Measurements from ENCODE around the gene GRIK4.
A peak's percentile ranks its signal among the peaks of the same experiment; 100 is the strongest.
"Not testable (repeated sequence)": the region's sequence is repeated elsewhere in the genome, so short reads cannot be mapped to it uniquely, and the experiment has no call there.

The GRIK4 gene

DNA sequence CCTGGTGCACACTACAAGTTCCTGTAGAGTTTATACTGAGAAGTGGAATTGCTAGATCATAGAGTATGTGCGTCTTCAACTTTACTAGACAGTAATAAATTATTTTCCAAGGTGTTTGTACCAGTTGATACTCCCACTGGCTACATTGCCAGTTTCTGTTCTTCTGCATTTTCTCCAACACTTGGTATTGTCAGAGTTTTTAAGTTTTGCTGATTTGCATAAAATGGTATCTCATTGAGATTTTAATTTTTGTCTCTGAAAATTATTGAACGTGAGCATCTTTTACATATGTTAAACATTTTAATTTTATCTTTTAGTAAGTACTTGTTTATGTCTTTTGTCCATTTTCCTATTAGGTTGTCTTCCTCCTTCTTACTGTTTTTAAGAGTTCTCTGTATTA, 519.6 kb downstream of the GRIK4 start:
- DNase-seq, result no peak

DNA sequence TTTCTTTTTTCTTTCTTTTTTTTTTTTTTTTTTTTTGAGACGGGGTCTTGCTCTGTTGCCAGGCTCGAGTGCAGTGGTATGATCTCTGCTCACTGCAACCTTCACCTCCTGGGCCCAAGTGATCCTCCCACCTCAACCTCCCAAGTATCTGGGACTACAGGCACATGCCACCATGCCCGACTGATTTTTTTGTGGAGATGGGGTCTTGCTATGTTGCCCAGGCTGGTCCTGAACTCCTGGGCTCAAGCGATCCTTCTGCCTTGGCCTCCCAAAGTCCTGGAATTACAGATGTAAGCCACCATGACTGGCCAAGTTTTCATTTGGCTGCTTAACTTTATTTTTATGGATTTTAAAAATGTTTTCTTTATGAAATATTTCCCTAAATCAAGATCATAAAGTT, 520.1 kb downstream of the GRIK4 start:
- not testable (repeated sequence) for DNase-seq

DNA sequence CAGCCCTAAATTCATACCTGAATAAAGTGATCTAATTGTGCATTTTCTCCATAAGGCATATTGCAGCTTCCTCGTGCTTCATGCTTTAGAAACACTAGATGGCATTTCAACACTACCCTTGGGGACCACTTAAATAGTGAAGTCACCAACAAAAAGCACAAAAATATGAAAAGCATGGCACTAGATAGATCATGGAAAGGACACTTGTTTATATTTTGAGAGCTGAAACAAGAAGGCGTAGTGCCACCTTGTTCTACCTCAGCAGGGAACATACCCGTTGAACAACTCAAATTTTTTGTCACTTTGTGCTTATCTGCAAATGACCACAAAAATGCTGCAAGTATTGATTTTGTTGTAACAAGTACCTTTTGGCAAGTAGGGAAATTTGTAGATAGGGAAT, 521.0 kb downstream of the GRIK4 start:
- DNase-seq, result peak; percentile 73

DNA sequence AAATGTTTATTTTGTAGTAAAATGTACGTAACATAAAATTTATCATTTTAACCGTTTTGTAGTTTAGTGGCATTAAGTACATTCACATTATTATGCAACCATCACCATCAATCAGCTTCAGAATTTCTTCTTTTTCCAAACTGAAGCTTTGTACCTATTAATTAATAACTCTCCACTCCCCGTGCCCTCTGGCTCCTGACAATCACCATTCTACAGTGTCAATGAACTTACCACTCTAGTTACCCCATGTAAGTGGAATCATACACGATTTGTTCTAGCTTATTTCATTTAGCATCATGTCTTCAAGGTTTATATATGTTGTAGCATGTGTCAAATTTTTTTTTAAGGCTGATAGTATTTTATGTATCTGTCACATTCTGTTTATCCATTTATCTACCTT, 522.1 kb downstream of the GRIK4 start:
- no peak for DNase-seq

DNA sequence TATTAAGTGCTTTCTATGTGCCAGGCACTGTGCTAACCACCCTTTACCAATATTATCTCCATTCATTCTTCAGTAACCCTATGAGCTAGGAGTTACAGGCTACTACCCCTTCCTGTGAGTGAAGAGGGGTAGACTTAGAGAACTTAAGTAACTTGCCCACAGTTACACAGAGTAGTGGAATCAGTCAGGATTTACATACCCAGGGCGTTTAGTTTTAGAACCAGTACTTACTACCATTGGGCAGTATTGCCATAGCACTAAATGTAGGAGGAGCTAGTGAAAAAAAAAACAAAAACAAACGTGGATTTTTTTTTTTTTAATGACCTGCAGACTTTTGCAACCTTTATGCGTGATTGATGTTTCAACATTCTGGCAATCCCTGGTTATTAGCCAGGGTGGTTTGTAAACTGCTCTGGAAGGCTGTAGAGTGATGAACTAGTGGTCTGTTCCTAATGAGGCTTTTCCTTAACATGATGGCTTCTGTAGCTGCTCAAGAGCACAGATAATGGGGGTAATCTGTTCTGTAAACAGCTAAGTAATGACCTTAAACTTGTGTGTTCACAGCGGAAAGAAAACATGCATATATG, 523.7 kb downstream of the GRIK4 start:
- DNase-seq, result no peak

DNA sequence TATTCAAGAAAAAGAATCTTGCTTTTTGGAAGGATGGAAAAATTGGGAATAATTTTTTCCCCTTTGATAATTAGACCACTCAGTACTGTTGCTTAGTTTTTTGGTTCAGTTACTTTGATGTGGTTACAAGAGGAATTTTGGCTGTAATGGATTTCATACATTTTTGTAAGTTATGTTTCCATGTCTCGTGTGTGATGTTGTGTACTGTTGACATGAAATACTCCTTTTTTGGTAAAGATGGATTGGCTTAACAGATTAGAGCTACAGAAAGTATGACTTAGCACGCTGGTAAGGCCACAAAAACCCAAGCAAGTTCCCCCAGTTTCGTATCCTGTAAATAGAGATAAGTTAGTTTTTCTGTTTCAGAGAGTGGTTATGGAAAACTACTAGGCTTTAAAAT, 524.2 kb downstream of the GRIK4 start:
- peak; percentile 79 for DNase-seq

DNA sequence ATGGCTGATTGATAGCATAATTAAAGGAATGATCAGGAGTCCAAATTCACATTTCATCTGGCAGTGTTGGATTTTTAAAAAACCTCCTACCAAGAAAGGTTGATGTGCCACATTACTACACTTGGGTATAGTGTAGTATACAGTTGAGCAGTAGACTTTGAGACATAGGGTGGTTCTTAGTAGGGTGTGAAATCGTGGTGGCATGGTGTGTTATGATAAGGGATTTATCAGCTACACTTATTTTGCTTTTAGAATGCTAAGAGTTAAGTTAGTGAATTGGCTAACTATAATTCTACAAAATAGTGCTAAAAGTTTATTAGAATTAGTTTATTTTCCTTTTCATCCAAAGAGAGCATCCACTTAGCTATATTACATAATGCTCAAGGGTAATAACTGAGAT, 525.5 kb downstream of the GRIK4 start:
- peak; percentile 80 for DNase-seq

Measured in hematopoietic multipotent progenitor cell treated with erythropoietin and hydrocortisone succinate and interleukin-3 and kit ligand, for 4 days (in vitro differentiated cells).